ENCODE measurements around the gene B3GALT2. TPM values are rescaled to one million over a fixed set of nuclear protein-coding genes. Genes with fewer than 3 reads are reported as not detected.

The B3GALT2 gene
- total and polyA plus RNA-seq, 7 donors = 0.03 to 0.19 (median 0.15) TPM; not detected in 2

- no peak for DNase-seq
- intact Hi-C loops (cut with DNase I) = no loop called here
- Histone ChIP-seq H3K9me3 (no peaks in the 10 kb centered on the region), H3K36me3 (ENCODE audit: insufficient read depth in 1 of 2, low read depth in 1 of 2) (peaks cover 0 to 5% of the 10 kb centered on the region in 2 donors), H3K27me3 (ENCODE audit: insufficient read depth in 3 of 3, low read length in 2 of 3) (no peaks in the 10 kb centered on the region), H3K27ac (no peak overlapping the region), H3K4me1 (no peaks in the 10 kb centered on the region), H3K4me3 (no peak overlapping the region)
- no peak for ATAC-seq
- 77 to 82% (median 77%) methylated on average over 8 of the region's 8 CpGs for WGBS, 3 donors
- TF ChIP-seq CTCF (IDR thresholded peaks at IDR 0.05) = no peak
These were observed 35.7 kb upstream of the B3GALT2 start for GRCh38 chr1:193222056-193222615.

GRCh38 chr1:193221651-193222050, 35.2 kb upstream of the B3GALT2 start:
- Histone ChIP-seq H3K27ac (no peak overlapping the region), H3K27me3 (ENCODE audit: insufficient read depth in 3 of 3, low read length in 2 of 3) (no peaks in the 10 kb centered on the region), H3K4me1 (no peaks in the 10 kb centered on the region), H3K9me3 (no peaks in the 10 kb centered on the region), H3K4me3 (no peak overlapping the region), H3K36me3 (ENCODE audit: insufficient read depth in 1 of 2, low read depth in 1 of 2) (peaks cover 0 to 5% of the 10 kb centered on the region in 2 donors)
- DNase-seq (no peak), ATAC-seq (no peak)
- intact Hi-C loops (cut with DNase I) = no loop called here
- TF ChIP-seq CTCF (IDR thresholded peaks at IDR 0.05) = no peak

- Histone ChIP-seq H3K36me3 (ENCODE audit: insufficient read depth in 1 of 2, low read depth in 1 of 2) (peaks cover 4 to 5% of the 10 kb centered on the region in 2 donors), H3K27me3 (ENCODE audit: insufficient read depth in 3 of 3, low read length in 2 of 3) (no peaks in the 10 kb centered on the region), H3K9me3 (no peaks in the 10 kb centered on the region), H3K4me1 (no peaks in the 10 kb centered on the region), H3K27ac (no peak overlapping the region), H3K4me3 (no peak overlapping the region)
- 91 to 97% (median 94%) methylated on average over 4 of the region's 4 CpGs for WGBS, 3 donors
- no peak for DNase-seq
- no peak for ATAC-seq
- intact Hi-C loops (cut with DNase I) = no loop called here
- TF ChIP-seq CTCF (IDR thresholded peaks at IDR 0.05) = no peak
These were observed 33.0 kb upstream of the B3GALT2 start for GRCh38 chr1:193219391-193219790.

GRCh38 chr1:193216920-193217319, 30.5 kb upstream of the B3GALT2 start:
- TF ChIP-seq CTCF (IDR thresholded peaks at IDR 0.05) = no peak
- intact Hi-C loops (cut with DNase I) = no loop called here
- Histone ChIP-seq H3K4me3 (peak overlapping the region; percentile 1), H3K4me1 (no peaks in the 10 kb centered on the region), H3K27ac (no peak overlapping the region), H3K9me3 (no peaks in the 10 kb centered on the region), H3K36me3 (ENCODE audit: insufficient read depth in 1 of 2, low read depth in 1 of 2) (peaks cover 5 to 22% of the 10 kb centered on the region in 2 donors), H3K27me3 (ENCODE audit: insufficient read depth in 3 of 3, low read length in 2 of 3) (no peaks in the 10 kb centered on the region)
- WGBS, 3 donors = 73 to 83% (median 77%) methylated on average over 8 of the region's 8 CpGs
- DNase-seq (peak in 1 of 2 donors; percentile 28), ATAC-seq (no peak)

DNA sequence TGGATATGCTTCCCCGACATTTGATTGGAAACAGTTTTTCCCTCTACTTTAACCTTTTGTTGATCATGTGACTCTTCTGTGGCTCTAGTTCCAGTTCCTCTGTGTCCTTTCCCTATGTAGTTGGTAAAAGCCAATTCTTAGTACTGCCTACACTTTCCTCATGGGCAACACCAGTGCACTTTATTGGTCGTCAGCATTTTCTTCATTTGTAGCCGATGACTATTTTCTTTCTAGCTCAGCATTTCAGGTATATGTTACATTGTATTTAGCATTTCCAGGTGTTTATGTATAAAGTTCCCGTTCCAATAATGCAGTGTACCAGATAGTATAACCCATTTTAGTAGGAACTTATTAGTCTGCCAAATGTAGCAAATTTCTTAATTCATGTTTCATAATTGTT, 27.6 kb upstream of the B3GALT2 start:
- no peak for TF ChIP-seq CTCF (IDR thresholded peaks at IDR 0.05)
- Histone ChIP-seq H3K27ac (no peak overlapping the region), H3K4me1 (no peaks in the 10 kb centered on the region), H3K4me3 (no peak overlapping the region), H3K9me3 (no peaks in the 10 kb centered on the region), H3K36me3 (ENCODE audit: insufficient read depth in 1 of 2, low read depth in 1 of 2) (peaks cover 5 to 26% of the 10 kb centered on the region in 2 donors), H3K27me3 (ENCODE audit: insufficient read depth in 3 of 3, low read length in 2 of 3) (no peaks in the 10 kb centered on the region)
- no peak for ATAC-seq
- intact Hi-C loops (cut with DNase I) = no loop called here
- WGBS, 3 donors = 97 to 99% (median 98%) methylated on average over 4 of the region's 4 CpGs
- no peak for DNase-seq
